K562 (cell line): ENCODE results near the gene MZB1.

Experiments
- FOS ChIP-seq: IDR thresholded peaks from 3 replicates; pipeline ENCODE4 v1.6.1; 2011; ENCODE audit not compliant: insufficient read length; ENCODE audit errors: extremely low read depth
- GTF2A2 ChIP-seq: IDR thresholded peaks from 2 replicates; pipeline ENCODE4 v1.6.1; 2016; ENCODE audit warnings: mild to moderate bottlenecking, missing genetic modification characterization, missing compliant biosample characterization
- HDAC2 ChIP-seq: fragments of 450-650 bp; IDR thresholded peaks from 2 replicates; pipeline ENCODE4 v1.6.1; 2016; ENCODE audit warnings: mild to moderate bottlenecking
- HLTF ChIP-seq: fragments of 450-650 bp; IDR thresholded peaks from 2 replicates; pipeline ENCODE4 v1.6.1; 2016
- KAT7 ChIP-seq: sonication (generic); formaldehyde crosslinking; IDR thresholded peaks from 2 replicates; pipeline ENCODE4 v1.8.0; 2022; ENCODE audit warnings: missing genetic modification reagents, mild to moderate bottlenecking, borderline replicate concordance
- MYC ChIP-seq, 2 experiments: fragments of 250-450 bp in 1 of 2; sonication (Bioruptor Pico) in 1 of 2; IDR thresholded peaks; 2 replicates each; pipeline versions ENCODE4 v1.5.1 to v1.6.1; 2012 to 2021; ENCODE audit warnings: low read depth in 2 of 2, borderline replicate concordance in 1 of 2, improper control_type of control experiment in 1 of 2, low read length in 1 of 2, mild to moderate bottlenecking in 1 of 2, moderate library complexity in 1 of 2
- POLR2A ChIP-seq: fragments of 450-650 bp; conservative IDR thresholded peaks from 2 replicates; pipeline ENCODE4 v1.6.1; 2016
- RAD51 ChIP-seq: fragments of 450-650 bp; IDR thresholded peaks from 2 replicates; pipeline ENCODE4 v1.7.1; 2016; ENCODE audit warnings: low read depth, mild to moderate bottlenecking, borderline replicate concordance
- SP1 ChIP-seq: sonication (generic); formaldehyde crosslinking; IDR thresholded peaks from 2 replicates; pipeline ENCODE4 v1.8.1; 2022; ENCODE audit warnings: mild to moderate bottlenecking, missing genetic modification reagents
- SRF ChIP-seq, 2 experiments: fragments of 250-450, 450-650 bp in 1 of 2; sonication (Bioruptor Pico) in 1 of 2; sonication (generic) in 1 of 2; formaldehyde crosslinking; IDR thresholded peaks; 2 replicates each; pipeline versions ENCODE4 v1.5.0 to v1.5.1; 2020 to 2022; ENCODE audit warnings: mild to moderate bottlenecking in 1 of 2, missing genetic modification reagents in 1 of 2
- ZFX ChIP-seq: sonication (generic); formaldehyde crosslinking; IDR thresholded peaks from 2 replicates; pipeline ENCODE4 v1.8.0; 2022; ENCODE audit warnings: mild to moderate bottlenecking, missing genetic modification reagents, moderate library complexity
- TF ChIP-seq, protein P1 (sequence below): fragments of 250-450 bp; sonication (Bioruptor Pico); IDR thresholded peaks from 2 replicates; pipeline ENCODE4 v1.5.1; 2021; ENCODE audit warnings: mild to moderate bottlenecking
- TF ChIP-seq, protein P2 (sequence below): sonication (generic); formaldehyde crosslinking; IDR thresholded peaks from 2 replicates; pipeline ENCODE4 v1.9.0; 2022; ENCODE audit warnings: mild to moderate bottlenecking, missing genetic modification reagents

DNA sequence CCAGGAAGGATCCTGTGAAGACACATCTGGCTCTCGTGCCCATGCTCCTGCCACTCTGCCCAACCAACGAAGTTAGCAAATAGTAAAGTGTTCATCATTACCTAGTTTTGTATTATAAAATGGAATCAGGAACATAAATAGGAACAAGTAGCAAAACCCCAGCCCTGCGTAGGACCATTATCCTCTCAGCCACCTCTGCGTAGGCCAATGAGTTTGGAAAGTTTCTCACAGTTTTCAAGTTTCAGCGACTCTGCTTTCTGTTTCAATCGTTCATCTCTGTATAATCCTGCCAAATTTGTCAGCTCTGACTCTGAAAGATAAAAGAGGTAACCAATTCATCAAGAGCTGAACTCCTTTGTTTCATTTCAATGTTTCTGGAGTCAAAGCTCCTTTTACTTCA, 24.2 kb upstream of the MZB1 start:
- TF ChIP-seq, protein P1, sequence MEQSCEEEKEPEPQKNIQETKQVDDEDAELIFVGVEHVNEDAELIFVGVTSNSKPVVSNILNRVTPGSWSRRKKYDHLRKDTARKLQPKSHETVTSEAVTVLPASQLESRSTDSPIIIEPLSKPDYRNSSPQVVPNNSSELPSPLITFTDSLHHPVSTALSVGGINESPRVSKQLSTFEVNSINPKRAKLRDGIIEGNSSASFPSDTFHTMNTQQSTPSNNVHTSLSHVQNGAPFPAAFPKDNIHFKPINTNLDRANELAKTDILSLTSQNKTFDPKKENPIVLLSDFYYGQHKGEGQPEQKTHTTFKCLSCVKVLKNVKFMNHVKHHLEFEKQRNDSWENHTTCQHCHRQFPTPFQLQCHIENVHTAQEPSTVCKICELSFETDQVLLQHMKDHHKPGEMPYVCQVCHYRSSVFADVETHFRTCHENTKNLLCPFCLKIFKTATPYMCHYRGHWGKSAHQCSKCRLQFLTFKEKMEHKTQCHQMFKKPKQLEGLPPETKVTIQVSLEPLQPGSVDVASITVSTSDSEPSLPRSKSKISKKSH (CRISPR knock-in tag) = no peak
- no peak for TF ChIP-seq FOS
- no peak for TF ChIP-seq RAD51
- TF ChIP-seq POLR2A = no peak
- TF ChIP-seq SRF (CRISPR knock-in tag; IDR thresholded peaks at IDR 0.05) = no peak
- TF ChIP-seq KAT7 (CRISPR knock-in tag) = no peak
- no peak for TF ChIP-seq HLTF
- no peak for TF ChIP-seq ZFX (CRISPR knock-in tag)
- TF ChIP-seq, protein P2, sequence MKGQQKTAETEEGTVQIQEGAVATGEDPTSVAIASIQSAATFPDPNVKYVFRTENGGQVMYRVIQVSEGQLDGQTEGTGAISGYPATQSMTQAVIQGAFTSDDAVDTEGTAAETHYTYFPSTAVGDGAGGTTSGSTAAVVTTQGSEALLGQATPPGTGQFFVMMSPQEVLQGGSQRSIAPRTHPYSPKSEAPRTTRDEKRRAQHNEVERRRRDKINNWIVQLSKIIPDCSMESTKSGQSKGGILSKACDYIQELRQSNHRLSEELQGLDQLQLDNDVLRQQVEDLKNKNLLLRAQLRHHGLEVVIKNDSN = no peak
- TF ChIP-seq SP1 (CRISPR knock-in tag) = no peak
- TF ChIP-seq MYC (IDR thresholded peaks at IDR 0.05; ENCODE audit: low read depth, low read length) = no peak
- no peak for TF ChIP-seq MYC (CRISPR knock-in tag; IDR thresholded peaks at IDR 0.05; ENCODE audit: borderline replicate concordance, low read depth)
- TF ChIP-seq GTF2A2 (tag) = no peak
- no peak for TF ChIP-seq HDAC2
